Upper lobe of left lung (tissue), 4 donors: ENCODE data around the gene BABAM2.

ENCODE experiments used
- POLR2A ChIP-seq, 4 donors: fragments of 450-650 bp; IDR thresholded peaks; one replicate each; pipeline ENCODE4 v1.5.1; 2016 to 2017; ENCODE audit warnings: antibody characterized with exemption in 4 of 4, mild to moderate bottlenecking in 2 of 4
- TF ChIP-seq, protein P1 (sequence below), 6 experiments: fragments of 450-650 bp in 4 of 6; fragments of 200-600 bp in 2 of 6; sonication (generic) in 2 of 6; IDR thresholded peaks; one replicate each; pipeline ENCODE4 v1.5.1; 2016 to 2019; ENCODE audit warnings: antibody characterized with exemption in 6 of 6

DNA sequence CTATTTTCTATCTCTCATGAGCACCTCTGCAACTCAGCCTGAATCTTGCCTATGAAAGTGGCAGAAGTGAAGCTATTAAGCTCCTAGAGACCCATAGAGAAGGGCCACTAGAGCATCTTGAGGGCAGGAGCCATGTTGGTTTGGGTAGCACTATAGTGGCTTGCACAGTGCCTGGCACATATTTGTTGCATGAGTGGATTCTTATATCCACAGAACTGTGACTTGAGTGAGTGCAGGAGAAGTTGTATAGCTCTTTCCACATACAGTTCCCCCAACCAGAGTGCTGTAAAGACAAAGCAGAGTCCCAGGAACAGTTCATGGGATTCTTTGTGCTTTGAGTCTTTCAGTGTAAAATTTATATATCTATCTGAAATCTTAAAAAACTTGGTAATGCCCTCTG is 296.7 kb downstream of the BABAM2 start:
- TF ChIP-seq, protein P1, sequence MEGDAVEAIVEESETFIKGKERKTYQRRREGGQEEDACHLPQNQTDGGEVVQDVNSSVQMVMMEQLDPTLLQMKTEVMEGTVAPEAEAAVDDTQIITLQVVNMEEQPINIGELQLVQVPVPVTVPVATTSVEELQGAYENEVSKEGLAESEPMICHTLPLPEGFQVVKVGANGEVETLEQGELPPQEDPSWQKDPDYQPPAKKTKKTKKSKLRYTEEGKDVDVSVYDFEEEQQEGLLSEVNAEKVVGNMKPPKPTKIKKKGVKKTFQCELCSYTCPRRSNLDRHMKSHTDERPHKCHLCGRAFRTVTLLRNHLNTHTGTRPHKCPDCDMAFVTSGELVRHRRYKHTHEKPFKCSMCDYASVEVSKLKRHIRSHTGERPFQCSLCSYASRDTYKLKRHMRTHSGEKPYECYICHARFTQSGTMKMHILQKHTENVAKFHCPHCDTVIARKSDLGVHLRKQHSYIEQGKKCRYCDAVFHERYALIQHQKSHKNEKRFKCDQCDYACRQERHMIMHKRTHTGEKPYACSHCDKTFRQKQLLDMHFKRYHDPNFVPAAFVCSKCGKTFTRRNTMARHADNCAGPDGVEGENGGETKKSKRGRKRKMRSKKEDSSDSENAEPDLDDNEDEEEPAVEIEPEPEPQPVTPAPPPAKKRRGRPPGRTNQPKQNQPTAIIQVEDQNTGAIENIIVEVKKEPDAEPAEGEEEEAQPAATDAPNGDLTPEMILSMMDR (IDR thresholded peaks at IDR 0.05), result no peak
- TF ChIP-seq POLR2A (IDR thresholded peaks at IDR 0.05), result no peak
